Airway epithelial cell (primary cell): ENCODE data around the gene SDK1. TPM values are rescaled to one million over a fixed set of nuclear protein-coding genes. Genes with fewer than 3 reads are reported as not detected.

Experiments used
- total RNA-seq: library from RNA; depleted of rRNA; stranded (reverse); fragments of >200 nt; gene quantifications from 2 replicates; pipeline ENCODE4 v1.2.3, GENCODE V29; 2015

The SDK1 gene, protein sequence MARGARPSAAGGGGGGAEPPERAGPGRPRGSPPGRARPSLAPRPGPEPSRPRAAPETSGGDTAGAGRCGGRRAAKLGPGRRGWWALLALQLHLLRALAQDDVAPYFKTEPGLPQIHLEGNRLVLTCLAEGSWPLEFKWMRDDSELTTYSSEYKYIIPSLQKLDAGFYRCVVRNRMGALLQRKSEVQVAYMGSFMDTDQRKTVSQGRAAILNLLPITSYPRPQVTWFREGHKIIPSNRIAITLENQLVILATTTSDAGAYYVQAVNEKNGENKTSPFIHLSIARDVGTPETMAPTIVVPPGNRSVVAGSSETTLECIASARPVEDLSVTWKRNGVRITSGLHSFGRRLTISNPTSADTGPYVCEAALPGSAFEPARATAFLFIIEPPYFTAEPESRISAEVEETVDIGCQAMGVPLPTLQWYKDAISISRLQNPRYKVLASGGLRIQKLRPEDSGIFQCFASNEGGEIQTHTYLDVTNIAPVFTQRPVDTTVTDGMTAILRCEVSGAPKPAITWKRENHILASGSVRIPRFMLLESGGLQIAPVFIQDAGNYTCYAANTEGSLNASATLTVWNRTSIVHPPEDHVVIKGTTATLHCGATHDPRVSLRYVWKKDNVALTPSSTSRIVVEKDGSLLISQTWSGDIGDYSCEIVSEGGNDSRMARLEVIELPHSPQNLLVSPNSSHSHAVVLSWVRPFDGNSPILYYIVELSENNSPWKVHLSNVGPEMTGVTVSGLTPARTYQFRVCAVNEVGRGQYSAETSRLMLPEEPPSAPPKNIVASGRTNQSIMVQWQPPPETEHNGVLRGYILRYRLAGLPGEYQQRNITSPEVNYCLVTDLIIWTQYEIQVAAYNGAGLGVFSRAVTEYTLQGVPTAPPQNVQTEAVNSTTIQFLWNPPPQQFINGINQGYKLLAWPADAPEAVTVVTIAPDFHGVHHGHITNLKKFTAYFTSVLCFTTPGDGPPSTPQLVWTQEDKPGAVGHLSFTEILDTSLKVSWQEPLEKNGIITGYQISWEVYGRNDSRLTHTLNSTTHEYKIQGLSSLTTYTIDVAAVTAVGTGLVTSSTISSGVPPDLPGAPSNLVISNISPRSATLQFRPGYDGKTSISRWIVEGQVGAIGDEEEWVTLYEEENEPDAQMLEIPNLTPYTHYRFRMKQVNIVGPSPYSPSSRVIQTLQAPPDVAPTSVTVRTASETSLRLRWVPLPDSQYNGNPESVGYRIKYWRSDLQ (N-terminal part only)
- 0.21 and 0.23 TPM in 2 replicates for total RNA-seq

DNA sequence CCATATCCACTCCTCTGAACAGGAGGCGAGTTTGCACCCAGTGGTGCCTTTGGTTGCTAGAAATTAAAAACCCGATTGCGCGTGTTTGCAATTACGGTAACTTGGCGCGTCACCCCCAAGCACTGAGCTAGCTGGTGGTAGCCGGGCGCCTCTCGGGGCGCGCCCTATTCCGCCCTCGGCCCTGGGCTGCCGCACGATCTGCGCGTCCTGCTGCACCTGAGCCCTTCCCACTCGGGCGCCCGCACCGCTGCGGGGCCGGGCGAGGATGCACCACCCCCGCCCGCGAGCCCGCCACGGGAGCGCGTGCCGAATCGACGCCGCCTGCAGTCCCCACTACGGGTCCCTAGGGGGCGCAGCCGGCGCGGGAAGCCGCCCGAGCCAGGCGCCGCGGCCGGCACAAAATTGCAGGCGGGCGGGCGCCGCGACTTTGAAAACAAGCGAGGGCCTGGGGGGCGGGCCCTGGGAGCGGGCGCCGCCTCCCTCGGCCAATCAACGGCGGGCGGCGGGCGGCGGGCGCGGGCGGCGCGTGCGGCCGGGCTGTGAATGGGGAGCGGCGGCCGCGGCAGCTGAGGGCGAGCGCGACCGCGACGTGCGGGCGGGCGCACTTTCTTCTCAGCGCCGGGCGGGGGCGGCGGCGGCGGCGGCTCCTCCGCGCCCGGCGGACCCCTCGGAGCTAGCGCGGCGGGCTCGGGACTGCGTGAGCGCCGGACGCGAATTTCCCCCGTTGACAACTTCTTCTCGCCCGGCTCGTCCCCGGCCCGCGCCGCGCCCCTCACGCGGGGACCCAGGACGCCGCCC lies at the start of gene SDK1:
TSS of gene SDK1 (plus strand) at position 602 of the 798 bp plus-strand sequence. CDS start 335 bp downstream, outside the sequence.

